ENCODE results near the gene CDC42EP2.
"Not testable (repeated sequence)": the region's sequence is repeated elsewhere in the genome, so short reads cannot be mapped to it uniquely, and the experiment has no call there.

Gene CDC42EP2

DNA sequence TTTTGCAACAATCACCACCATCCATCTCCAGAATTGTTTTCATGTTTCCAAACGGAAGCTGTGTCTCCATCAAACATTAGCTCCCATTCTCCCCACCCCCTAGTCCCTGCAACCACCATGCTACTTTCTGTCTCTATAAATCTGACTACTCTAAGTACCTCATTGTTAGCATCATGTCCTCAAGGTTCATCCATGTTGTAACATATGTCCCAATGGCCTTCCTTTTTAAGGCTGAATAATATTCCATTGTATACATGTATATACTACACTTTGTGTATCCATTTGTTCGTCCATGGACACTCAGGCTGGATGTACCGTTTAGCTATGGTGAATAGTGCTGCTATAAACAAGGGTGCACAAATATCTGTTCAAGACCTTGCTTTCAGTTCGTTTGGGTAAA is 10.8 kb downstream of the CDC42EP2 start:
- TF ChIP-seq, protein P1, sequence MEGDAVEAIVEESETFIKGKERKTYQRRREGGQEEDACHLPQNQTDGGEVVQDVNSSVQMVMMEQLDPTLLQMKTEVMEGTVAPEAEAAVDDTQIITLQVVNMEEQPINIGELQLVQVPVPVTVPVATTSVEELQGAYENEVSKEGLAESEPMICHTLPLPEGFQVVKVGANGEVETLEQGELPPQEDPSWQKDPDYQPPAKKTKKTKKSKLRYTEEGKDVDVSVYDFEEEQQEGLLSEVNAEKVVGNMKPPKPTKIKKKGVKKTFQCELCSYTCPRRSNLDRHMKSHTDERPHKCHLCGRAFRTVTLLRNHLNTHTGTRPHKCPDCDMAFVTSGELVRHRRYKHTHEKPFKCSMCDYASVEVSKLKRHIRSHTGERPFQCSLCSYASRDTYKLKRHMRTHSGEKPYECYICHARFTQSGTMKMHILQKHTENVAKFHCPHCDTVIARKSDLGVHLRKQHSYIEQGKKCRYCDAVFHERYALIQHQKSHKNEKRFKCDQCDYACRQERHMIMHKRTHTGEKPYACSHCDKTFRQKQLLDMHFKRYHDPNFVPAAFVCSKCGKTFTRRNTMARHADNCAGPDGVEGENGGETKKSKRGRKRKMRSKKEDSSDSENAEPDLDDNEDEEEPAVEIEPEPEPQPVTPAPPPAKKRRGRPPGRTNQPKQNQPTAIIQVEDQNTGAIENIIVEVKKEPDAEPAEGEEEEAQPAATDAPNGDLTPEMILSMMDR (IDR thresholded peaks at IDR 0.05; ENCODE audit: unreplicated experiment in 3 of 3) = no peak
- peaks cover 6% of the 10 kb centered on the region for H3K27me3 Mint-ChIP-seq (ENCODE audit: low read depth)
- no peaks in the 10 kb centered on the region for H3K9me3 Mint-ChIP-seq
- H3K4me1 Mint-ChIP-seq = peaks cover 13% of the 10 kb centered on the region
- no peak overlapping the region for H3K4me3 Mint-ChIP-seq
- no peak overlapping the region for H3K27ac Mint-ChIP-seq
- peaks cover 17% of the 10 kb centered on the region for H3K36me3 Mint-ChIP-seq (ENCODE audit: low read depth)

DNA sequence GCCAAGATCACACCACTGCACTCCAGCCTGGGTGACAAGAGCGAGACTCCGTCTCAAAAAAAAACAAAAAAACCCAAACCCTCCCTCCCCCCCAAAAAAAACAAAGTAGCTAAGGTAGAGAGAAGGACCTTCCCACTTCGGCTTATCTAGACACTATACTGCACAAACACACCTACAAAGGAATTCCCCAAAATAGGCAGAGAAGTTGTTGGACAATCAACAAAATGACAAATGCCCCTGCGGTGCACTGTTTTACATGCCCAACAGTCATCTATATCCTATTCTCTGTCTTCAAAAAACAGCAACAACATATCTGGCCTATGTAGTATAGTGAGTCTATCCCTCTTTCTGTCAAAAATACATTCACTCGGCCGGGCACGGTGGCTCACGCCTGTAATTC is 12.4 kb downstream of the CDC42EP2 start:
- Mint-ChIP-seq H3K4me3 (no peak overlapping the region), H3K27me3 (ENCODE audit: low read depth) (peaks cover 6% of the 10 kb centered on the region), H3K9me3 (no peaks in the 10 kb centered on the region), H3K4me1 (peaks cover 12% of the 10 kb centered on the region), H3K36me3 (ENCODE audit: low read depth) (peaks cover 10% of the 10 kb centered on the region), H3K27ac (no peak overlapping the region)
- TF ChIP-seq, protein P1 (IDR thresholded peaks at IDR 0.05; ENCODE audit: unreplicated experiment in 3 of 3) = no peak

DNA sequence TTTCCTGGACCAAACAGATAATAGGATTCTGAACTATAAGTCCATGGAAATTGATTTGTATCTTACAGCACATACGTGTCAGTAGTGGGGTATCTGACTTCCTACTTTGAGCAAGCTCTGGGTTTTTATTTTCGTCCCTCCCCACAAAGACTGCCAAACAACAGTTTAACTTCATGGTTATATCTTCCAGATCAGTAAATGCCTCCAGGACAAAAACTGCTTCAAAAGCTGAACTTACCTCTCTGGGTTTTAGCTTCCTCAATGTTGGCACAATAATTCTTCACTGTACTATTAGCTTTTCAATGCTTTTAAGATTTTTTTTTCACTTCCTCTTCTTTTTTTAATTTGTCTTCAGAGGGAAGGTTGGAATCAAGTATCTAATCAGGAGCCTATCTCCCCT is 14.8 kb downstream of the CDC42EP2 start:
- TF ChIP-seq, protein P1 (IDR thresholded peaks at IDR 0.05; ENCODE audit: unreplicated experiment in 3 of 3) = no peak
- no peaks in the 10 kb centered on the region for H3K36me3 Mint-ChIP-seq (ENCODE audit: low read depth)
- peak overlapping the region in 1 of 3 experiments; percentile 11 for H3K27ac Mint-ChIP-seq
- H3K27me3 Mint-ChIP-seq (ENCODE audit: low read depth) = peaks cover 7% of the 10 kb centered on the region
- no peak overlapping the region for H3K4me3 Mint-ChIP-seq
- H3K4me1 Mint-ChIP-seq = peaks cover 14% of the 10 kb centered on the region
- no peaks in the 10 kb centered on the region for H3K9me3 Mint-ChIP-seq

DNA sequence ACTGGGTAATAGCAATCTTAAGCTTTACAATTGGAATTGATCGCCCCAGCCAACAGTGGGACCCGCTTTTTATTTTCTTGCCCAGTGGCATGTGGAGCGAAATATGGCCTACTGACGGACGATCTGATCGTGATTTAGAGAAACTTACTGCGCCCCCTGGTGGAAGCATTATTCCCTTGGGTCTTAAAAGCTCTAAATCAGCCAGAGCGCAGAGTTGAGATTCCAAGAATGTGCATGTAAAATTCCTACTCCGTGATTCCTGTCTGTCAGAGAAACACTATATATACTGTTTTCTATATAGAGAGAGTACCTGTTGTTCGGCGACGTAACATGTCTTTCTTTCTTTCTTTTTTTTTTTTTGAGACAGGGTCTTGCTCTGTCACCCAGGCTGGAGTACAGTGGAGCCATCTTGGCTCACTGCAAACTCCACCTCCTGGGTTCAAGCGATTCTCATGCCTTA is 15.3 kb downstream of the CDC42EP2 start:
- Mint-ChIP-seq H3K9me3 (no peaks in the 10 kb centered on the region), H3K27me3 (ENCODE audit: low read depth) (peaks cover 7% of the 10 kb centered on the region), H3K4me3 (peak overlapping the region in 2 of 3 experiments; percentile 6 to 9), H3K27ac (peak overlapping the region in 2 of 3 experiments; percentile 9 to 11), H3K4me1 (peaks cover 19% of the 10 kb centered on the region), H3K36me3 (ENCODE audit: low read depth) (no peaks in the 10 kb centered on the region)
- TF ChIP-seq, protein P1 (IDR thresholded peaks at IDR 0.05; ENCODE audit: unreplicated experiment in 3 of 3) = peak; percentile 82 to 88 (median 83)

DNA sequence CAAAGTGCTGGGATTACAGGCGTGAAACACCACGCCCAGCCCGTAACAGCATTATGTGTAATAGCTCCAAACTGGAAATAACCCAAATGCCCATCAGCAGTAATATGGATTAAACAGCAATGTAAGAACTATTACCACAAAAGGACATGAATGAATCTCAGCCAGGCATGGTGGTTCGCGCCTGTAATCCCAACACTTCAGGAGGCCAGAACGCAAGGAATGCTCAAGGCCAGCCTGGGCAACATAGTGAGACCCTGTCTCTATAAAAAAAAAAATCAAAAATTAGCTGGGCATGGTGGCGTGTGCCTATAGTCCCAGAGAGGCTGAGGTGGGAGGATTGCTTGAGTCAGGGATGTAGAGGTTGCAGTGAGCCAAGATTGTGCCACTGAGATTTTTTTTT is 15.9 kb downstream of the CDC42EP2 start:
- Mint-ChIP-seq H3K27ac (peak overlapping the region in 1 of 3 experiments; percentile 11), H3K4me3 (no peak overlapping the region), H3K36me3 (ENCODE audit: low read depth) (no peaks in the 10 kb centered on the region), H3K27me3 (ENCODE audit: low read depth) (peaks cover 7% of the 10 kb centered on the region), H3K9me3 (no peaks in the 10 kb centered on the region), H3K4me1 (peaks cover 24% of the 10 kb centered on the region)
- TF ChIP-seq, protein P1 (IDR thresholded peaks at IDR 0.05; ENCODE audit: unreplicated experiment in 3 of 3) = no peak

DNA sequence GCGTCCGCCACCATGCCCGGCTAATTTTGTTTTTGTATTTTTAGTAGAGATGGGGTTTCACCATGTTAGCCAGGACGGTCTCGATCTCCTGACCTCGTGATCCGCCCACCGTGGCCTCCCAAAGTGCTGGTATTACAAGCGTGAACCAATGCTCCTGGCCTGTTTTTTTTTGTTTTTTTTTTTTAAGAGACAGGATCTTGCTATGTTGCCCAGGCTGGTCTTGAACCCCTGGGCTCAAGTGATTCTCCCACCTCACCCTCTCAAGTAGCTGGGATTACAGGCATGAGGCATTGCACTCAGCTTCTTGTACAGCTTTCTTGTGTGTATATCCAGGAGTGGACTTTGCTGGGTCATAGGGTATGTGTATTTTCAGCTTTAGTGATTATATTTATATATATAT is 17.9 kb downstream of the CDC42EP2 start:
- H3K27ac Mint-ChIP-seq; H3K9me3 Mint-ChIP-seq; H3K27me3 Mint-ChIP-seq (ENCODE audit: low read depth); H3K4me3 Mint-ChIP-seq; H3K36me3 Mint-ChIP-seq (ENCODE audit: low read depth): not testable (repeated sequence)
- peaks cover 26% of the 10 kb centered on the region for H3K4me1 Mint-ChIP-seq
